ENCODE data around the gene FBH1. TPM values are rescaled to one million over a fixed set of nuclear protein-coding genes. Genes with fewer than 3 reads are reported as not detected.
A peak's percentile ranks its signal among the peaks of the same experiment; 100 is the strongest.
"Not testable (repeated sequence)": the region's sequence is repeated elsewhere in the genome, so short reads cannot be mapped to it uniquely, and the experiment has no call there.

FBH1 gene
- total RNA-seq, 1 donor from 2014 or later: 80.9 TPM

- DNase-seq (ENCODE audit: low read depth, low spot score): no peak
Observed at GRCh38 chr10:5873515-5873995, 16.5 kb upstream of the FBH1 start.

- no peak for DNase-seq (ENCODE audit: low read depth, low spot score)
Observed at GRCh38 chr10:5876181-5876768, 13.8 kb upstream of the FBH1 start.

- not testable (repeated sequence) for DNase-seq (ENCODE audit: low read depth, low spot score)
Observed at GRCh38 chr10:5877041-5877440, 13.0 kb upstream of the FBH1 start.

GRCh38 chr10:5882961-5883360 is 7.1 kb upstream of the FBH1 start:
- no peak for DNase-seq (ENCODE audit: low read depth, low spot score)

- DNase-seq (ENCODE audit: low read depth, low spot score): no peak
Observed at GRCh38 chr10:5885619-5886018, 4.4 kb upstream of the FBH1 start.

- DNase-seq (ENCODE audit: low read depth, low spot score): no peak
Observed at GRCh38 chr10:5887029-5887428, 3.0 kb upstream of the FBH1 start.

- no peak for DNase-seq (ENCODE audit: low read depth, low spot score)
Observed at GRCh38 chr10:5887641-5888040, 2.4 kb upstream of the FBH1 start.

- DNase-seq (ENCODE audit: low read depth, low spot score): no peak
Observed at GRCh38 chr10:5888351-5888750, 1.7 kb upstream of the FBH1 start.

- DNase-seq (ENCODE audit: low read depth, low spot score): no peak
Observed at GRCh38 chr10:5888843-5889623, 1.0 kb upstream of the FBH1 start.

GRCh38 chr10:5890452-5890915 is 441 bp downstream of the FBH1 start:
- DNase-seq (ENCODE audit: low read depth, low spot score): no peak

GRCh38 chr10:5891009-5891408 is 966 bp downstream of the FBH1 start:
- DNase-seq (ENCODE audit: low read depth, low spot score): no peak

- no peak for DNase-seq (ENCODE audit: low read depth, low spot score)
Observed at GRCh38 chr10:5892007-5892406, 2.0 kb downstream of the FBH1 start.

GRCh38 chr10:5893321-5893720 is 3.3 kb downstream of the FBH1 start:
- peak; percentile 26 for DNase-seq (ENCODE audit: low read depth, low spot score)

GRCh38 chr10:5894403-5894802 is 4.4 kb downstream of the FBH1 start:
- DNase-seq (ENCODE audit: low read depth, low spot score): no peak

- no peak for DNase-seq (ENCODE audit: low read depth, low spot score)
Observed at GRCh38 chr10:5894873-5895272, 4.8 kb downstream of the FBH1 start.

GRCh38 chr10:5895365-5895764 is 5.3 kb downstream of the FBH1 start:
- no peak for DNase-seq (ENCODE audit: low read depth, low spot score)

- DNase-seq (ENCODE audit: low read depth, low spot score): no peak
Observed at GRCh38 chr10:5895804-5896203, 5.8 kb downstream of the FBH1 start.

GRCh38 chr10:5896208-5897052 is 6.4 kb downstream of the FBH1 start:
- DNase-seq (ENCODE audit: low read depth, low spot score): no peak

- no peak for DNase-seq (ENCODE audit: low read depth, low spot score)
Observed at GRCh38 chr10:5897053-5897340, 7.0 kb downstream of the FBH1 start.

- no peak for DNase-seq (ENCODE audit: low read depth, low spot score)
Observed at GRCh38 chr10:5897504-5897903, 7.5 kb downstream of the FBH1 start.

- DNase-seq (ENCODE audit: low read depth, low spot score): no peak
Observed at GRCh38 chr10:5898163-5898562, 8.1 kb downstream of the FBH1 start.

GRCh38 chr10:5900247-5900646 is 10.2 kb downstream of the FBH1 start:
- no peak for DNase-seq (ENCODE audit: low read depth, low spot score)

Data from pulmonary artery endothelial cell (primary cell).